HG03025 (cell line): Measurements from ENCODE around the gene KPNA5.

ENCODE experiments used
- ATAC-seq: cut with Tn5 transposase; IDR thresholded peaks from one replicate; pipeline ENCODE4 v1.9.1; 2021; ENCODE audit warnings: mild to moderate bottlenecking, moderate library complexity; ENCODE audit not compliant: unreplicated experiment, low FRiP score

The KPNA5 gene

DNA sequence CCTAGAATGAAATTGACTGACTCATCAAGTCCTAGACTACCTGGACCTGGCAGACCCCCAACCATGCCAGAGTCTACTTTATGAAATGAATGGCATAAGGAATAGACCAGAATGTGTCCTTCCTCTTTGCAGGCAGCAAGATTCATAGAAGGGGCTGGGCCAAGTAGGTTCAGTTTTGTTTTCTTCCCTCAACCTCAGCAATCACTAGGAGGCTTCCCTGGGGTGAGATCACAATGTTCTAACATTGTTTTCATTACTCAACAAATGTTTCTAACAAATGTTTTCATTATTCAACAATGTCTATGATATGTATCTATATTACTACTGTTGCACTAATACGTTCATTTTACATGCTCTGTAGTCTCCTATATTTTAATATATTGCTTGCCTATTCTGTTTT lies 92.9 kb downstream of the KPNA5 start:
- ATAC-seq = no peak

DNA sequence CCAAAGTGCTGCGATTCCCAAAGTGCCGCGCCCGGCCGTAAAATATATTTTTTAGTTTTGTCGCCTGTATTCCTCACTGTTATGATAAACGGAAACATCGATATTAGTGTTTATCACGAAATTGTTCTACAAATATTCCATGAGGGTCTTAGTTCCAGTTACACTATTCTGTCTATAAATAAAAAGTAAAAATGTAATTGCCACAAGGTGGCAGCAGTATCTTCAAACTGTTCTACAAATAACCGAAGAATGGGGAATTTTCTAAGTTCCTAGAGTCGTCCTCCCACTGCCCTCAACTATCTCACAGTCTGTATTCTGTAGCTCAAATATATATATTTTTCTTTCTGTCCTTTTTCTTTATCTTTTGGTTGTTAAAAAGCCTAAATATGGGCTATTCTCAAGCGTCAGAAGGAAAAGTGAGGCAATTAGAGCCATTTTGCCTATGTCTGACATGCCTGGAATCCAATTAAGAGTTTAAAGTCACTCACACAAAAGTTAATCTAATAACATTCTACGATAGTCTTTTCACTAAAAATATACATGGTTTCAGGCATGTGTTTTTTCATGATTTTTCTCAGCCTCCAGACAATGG lies 98.7 kb downstream of the KPNA5 start:
- no peak for ATAC-seq

DNA sequence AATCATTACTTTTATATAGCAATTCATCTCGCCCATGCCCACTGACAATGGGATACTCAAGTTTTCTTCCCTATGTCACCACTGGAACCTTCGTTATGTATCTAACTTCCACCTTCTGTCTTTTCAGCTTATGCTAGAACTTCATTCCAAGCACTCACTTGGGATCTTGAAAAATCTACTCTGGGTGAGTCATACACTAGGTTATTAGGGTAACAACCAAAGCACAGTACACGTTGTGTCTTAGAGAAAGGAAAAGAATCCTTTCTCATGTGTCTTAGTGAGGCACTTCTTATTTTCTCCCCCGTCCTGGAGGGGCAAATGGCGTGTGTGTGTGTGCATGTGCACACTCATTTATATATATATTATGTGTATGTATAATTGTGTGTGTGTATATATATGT lies 102.8 kb downstream of the KPNA5 start:
- ATAC-seq = no peak
